ENCODE data around the gene PFKL.

The PFKL gene

GRCh38 chr21:44314561-44314960, 14.7 kb downstream of the PFKL start:
- DNase-seq, result no peak

DNA sequence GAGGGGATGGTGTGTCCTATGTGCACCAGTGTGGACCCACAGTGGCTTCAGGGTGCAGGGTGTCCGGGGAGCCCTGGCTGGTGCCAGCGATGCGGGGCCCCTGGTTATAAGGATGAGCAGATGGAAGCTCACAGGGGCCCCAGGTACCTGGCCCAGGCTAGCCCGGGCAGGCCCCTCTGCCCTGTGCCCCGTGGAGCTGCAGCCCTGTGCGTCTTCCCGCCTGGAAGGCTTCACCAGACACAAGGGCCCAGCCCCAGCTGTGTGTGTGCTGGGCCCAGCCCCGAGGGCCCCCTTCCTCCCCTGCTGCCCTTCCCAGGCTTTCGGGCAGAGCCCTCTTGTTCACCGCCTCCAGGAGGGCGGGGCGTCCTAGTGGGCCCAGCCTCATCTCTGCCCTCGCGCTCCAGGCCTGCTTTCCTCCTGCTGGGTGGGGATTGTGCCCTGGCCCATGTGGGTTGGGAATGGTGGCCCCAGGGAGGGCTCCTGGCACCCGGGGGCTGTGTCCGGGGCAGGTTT, 15.9 kb downstream of the PFKL start:
- DNase-seq, result no peak

DNA sequence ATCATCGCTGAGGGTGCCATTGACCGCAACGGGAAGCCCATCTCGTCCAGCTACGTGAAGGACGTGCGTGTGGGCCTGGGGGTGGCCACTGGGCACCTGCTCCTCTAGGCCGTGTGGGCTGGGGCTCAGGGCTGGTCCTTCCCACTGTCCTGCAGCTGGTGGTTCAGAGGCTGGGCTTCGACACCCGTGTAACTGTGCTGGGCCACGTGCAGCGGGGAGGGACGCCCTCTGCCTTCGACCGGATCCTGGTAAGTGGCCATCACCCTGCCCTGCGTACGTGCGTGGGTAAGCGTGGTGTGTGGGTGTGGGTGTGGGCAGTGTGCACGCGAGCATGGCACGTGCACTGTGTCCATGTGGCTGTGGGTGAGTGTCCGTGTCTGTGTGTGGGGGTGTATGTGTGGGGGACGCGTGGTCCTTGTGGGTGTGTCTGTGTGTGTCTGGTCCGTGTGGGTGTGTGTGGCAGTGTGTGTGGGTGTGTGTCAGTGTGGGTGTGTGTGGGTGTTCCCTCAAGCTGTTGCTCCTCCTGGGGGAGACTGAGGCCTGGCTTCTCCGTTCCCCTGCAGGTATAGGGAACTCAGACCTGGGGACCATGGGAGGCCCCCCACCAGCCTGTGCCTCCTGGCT, 16.5 kb downstream of the PFKL start:
- DNase-seq, result no peak

DNA sequence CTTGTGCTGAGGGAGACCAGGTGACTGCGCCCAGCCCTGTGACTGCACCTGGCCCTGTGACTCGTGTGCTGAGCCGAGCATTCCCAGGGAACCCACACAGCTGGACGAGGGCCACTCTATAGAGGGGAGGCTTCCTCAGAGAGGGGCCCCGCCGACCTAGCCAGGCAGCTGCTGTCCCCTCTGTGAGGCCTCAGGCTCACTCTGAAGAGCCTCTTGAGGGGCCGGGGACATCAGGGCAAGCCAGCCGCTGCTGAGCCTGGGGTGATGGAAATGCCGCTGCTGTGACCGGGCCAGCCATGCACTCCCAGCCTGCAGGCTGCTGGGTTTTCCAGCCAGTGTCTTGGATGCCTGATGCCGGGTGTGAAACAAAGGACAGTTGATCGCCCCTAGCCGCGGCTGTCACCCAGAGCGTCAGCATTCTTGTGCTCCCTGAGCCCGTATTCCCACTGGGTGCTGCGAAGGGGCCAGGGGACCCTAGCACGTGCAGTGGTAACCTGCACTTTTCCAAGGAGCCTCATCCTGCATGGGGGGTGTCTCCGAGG, 17.5 kb downstream of the PFKL start:
- no peak for DNase-seq

- no peak for DNase-seq
These were observed 18.0 kb downstream of the PFKL start for GRCh38 chr21:44317871-44318270.

GRCh38 chr21:44318489-44319285, 18.8 kb downstream of the PFKL start:
- DNase-seq, result no peak

- no peak for DNase-seq
These were observed 19.7 kb downstream of the PFKL start for GRCh38 chr21:44319407-44320065.

DNA sequence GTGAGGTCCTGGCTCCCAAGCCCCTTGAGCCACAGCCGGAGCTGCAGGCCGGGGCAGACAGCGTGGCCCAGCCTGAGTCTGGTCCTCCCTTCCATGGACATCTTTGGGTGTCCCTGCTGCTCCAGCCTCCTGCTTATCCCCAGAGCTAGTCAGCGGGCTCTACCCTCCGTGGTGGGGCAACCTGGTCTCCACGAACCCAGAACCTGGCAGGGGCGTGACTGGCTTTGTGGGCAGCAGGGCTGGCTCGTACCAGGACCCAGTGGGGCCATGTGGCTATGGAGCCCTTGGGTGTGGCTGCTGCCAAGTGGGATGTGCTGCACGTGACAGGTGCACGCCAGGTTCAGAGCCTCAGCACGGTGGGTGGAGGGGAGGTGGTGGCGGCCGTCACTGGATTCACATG, 21.0 kb downstream of the PFKL start:
- DNase-seq, result no peak

GRCh38 chr21:44321846-44322450, 22.1 kb downstream of the PFKL start:
- no peak for DNase-seq

DNA sequence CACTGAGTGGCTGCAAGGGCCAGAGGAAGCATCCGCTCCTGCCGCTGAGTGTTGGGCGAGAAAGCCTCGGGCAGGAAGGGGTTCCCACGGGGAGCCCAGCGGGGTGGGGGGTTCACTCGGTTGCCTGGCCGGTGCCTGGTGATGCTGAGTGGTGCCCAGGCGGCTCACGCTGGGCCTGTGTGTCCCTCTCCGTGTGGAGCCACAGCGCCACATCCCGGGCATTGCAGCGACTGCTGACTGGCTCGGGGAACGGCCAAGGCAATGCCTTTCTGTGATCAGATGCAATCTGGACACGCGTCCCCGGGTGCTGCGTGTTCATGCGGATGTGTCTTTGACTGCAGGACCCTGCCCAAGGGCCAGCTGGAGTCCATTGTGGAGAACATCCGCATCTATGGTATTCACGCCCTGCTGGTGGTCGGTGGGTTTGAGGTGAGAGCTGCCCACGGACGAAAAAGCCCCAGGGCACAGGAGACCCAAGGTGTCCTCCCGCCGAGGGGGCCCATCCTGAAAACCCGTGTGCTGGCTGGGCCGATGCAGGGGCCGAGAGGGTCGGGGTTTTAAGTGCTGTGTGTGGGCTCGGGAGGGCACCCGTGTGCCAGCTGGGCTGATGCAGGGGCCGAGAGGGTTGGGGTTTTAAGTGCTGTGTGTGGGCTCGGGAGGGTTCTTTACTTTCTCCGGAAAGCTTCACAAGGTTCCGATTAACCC, 22.9 kb downstream of the PFKL start:
- no peak for DNase-seq

DNA sequence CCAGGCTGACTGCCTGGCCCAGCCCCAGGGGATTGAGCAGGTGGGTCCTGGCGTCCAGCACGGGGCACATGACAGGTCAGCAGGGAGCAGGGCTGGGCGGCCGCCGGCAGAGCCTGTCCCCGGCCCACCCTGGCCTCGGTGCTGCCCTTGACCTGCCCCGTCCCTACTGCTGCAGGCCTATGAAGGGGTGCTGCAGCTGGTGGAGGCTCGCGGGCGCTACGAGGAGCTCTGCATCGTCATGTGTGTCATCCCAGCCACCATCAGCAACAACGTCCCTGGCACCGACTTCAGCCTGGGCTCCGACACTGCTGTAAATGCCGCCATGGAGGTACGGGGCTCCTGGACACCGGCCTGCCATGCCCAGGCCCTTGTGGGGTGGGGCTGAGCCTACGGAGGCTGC, 23.7 kb downstream of the PFKL start:
- no peak for DNase-seq

GRCh38 chr21:44324106-44324853, 24.4 kb downstream of the PFKL start:
- no peak for DNase-seq

GRCh38 chr21:44324854-44325107, 24.9 kb downstream of the PFKL start:
- DNase-seq, result no peak

DNA sequence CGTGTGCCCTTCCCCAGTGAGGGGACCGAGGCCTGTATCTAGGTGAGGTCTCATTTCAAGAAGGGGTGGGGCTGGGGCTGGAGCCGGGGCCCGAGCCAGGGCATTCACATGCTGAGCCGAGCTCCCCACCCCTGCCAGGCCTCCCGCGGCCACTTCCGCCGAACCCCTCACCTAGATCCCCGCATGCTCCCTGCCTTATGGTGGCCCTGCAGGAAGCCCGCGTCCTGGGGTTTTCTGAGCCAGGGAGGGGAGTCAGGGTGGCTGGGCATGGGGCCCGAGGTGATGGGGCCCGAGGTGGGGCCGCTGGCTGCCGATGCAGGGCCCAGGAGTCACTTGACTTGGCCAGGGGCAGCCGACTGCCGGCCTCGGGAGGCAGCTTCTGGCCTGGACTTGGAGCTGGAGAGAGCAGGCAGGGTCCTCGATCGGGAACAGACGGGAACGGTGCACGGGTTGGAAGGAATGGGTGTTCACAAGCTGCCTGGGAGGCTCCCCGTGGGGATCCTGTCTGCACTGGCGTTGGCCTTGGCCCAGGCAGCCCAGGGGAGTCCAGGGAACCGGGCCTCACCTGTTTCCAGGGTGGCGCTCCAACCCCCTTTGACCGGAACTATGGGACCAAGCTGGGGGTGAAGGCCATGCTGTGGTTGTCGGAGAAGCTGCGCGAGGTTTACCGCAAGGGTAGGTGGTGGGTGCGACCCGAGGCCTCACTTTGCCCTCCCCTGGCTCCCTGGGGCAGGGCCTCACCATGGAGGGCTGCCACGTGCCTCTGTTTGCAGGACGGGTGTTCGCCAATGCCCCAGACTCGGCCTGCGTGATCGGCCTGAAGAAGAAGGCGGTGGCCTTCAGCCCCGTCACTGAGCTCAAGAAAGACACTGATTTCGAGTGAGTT, 25.8 kb downstream of the PFKL start:
- DNase-seq, result no peak

- no peak for DNase-seq
These were observed 26.4 kb downstream of the PFKL start for GRCh38 chr21:44326272-44326647.

GRCh38 chr21:44326716-44327602, 27.1 kb downstream of the PFKL start:
- no peak for DNase-seq

DNA sequence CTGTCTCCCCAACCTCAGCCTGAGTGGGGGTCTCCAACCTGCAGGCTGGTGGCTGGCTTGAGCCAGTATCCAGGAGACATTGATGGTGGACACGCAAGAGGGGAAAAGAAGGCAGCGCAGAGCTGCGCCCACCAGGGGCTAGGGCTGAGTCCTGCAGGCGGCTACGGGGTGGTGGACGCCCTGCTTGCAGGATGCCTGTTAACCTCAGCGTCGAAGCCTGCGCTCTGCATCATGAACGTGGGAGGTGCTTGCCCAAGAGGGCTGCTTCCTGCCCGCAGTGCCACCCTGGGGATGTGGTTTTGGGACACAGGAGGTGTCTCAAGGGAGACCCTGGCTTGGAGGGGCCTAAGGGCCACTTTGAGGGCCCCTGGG, 27.7 kb downstream of the PFKL start:
- no peak for DNase-seq

GRCh38 chr21:44328242-44328895, 28.5 kb downstream of the PFKL start:
- no peak for DNase-seq

DNA sequence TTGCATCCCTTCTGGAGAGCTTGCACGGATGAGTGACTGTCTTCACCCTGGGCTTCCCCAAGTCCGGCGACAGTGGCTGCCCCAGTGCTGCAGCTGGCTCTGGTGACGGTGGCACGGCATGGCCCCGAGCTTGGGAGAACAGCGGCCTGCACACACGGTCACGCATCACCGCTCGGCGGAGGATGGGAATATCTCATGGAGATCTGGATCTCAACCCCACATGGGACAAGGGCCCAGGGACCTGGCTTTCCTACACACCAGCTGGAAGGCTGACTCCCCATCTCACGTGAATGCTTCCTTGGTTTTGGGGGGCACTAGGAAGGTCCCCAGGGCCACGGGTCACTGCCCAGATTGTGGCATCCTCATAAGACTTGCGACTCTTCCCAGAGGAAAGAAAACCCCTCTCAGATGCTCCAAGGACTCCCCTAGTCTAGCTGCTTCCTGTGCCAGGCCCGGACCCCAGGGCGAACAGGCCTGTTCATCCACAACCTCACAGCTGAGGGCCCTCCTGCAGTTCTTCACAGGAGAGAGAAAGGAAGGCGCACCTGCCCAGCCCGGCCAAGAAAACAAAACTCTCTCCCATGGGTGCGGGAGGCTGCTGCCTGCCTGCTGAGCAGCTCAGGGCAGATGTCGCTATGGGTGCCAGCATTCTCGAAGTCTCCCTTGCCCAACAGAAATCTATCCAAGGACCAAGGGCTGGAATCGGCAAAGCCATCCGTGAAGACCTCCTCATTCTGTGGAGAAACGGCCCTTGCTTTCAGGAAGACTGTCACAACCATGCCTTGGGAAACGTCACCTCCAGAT, 29.4 kb downstream of the PFKL start:
- DNase-seq, result no peak

Measured in NCI-H2081 (cell line).